ENCODE measurements around the gene MALRD1. TPM values are rescaled to one million over a fixed set of nuclear protein-coding genes. Genes with fewer than 3 reads are reported as not detected.

The MALRD1 gene
- total RNA-seq, 2 donors from 2014 or later, result 0.27 to 0.40 TPM

DNA sequence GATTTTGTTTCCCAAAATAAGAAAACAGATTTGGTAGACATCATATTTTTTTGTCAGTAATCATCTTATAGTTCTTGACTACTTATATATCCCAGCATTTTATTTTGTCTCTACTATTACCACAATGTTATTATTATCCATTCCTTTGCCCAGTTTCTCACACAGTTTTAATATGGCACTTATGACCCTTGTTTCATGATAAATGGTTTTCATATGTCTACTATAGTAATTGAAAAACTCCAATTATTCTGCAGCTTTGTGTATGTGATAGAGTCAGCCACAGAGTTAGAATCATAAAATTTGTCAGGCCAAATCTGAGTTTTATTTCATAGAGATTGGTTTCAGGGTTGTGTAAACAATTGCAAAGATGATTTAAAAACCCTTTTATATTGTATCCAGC is 203.9 kb downstream of the MALRD1 start:
- DNase-seq, result no peak
- no peak overlapping the region for H3K9ac ChIP-seq (ENCODE audit: low read depth in 2 of 2, low read length in 2 of 2)
- H3K4me3 ChIP-seq, result no peak overlapping the region
- TF ChIP-seq, protein P1, sequence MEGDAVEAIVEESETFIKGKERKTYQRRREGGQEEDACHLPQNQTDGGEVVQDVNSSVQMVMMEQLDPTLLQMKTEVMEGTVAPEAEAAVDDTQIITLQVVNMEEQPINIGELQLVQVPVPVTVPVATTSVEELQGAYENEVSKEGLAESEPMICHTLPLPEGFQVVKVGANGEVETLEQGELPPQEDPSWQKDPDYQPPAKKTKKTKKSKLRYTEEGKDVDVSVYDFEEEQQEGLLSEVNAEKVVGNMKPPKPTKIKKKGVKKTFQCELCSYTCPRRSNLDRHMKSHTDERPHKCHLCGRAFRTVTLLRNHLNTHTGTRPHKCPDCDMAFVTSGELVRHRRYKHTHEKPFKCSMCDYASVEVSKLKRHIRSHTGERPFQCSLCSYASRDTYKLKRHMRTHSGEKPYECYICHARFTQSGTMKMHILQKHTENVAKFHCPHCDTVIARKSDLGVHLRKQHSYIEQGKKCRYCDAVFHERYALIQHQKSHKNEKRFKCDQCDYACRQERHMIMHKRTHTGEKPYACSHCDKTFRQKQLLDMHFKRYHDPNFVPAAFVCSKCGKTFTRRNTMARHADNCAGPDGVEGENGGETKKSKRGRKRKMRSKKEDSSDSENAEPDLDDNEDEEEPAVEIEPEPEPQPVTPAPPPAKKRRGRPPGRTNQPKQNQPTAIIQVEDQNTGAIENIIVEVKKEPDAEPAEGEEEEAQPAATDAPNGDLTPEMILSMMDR (IDR thresholded peaks at IDR 0.05), result no peak
- no peak overlapping the region for H3K27ac ChIP-seq
- no peaks in the 10 kb centered on the region for H3K27me3 ChIP-seq
- H3K36me3 ChIP-seq, result no peaks in the 10 kb centered on the region
- no peaks in the 10 kb centered on the region for H3K4me1 ChIP-seq
- intact Hi-C loops (cut with DNase I), result no loop called here
- no peaks in the 10 kb centered on the region for H3K9me3 ChIP-seq

- H3K27me3 ChIP-seq, result no peaks in the 10 kb centered on the region
- no peak overlapping the region for H3K27ac ChIP-seq
- no peak for DNase-seq
- intact Hi-C loops (cut with DNase I), result no loop called here
- no peak overlapping the region for H3K9ac ChIP-seq (ENCODE audit: low read depth in 2 of 2, low read length in 2 of 2)
- H3K9me3 ChIP-seq, result no peaks in the 10 kb centered on the region
- TF ChIP-seq, protein P1 (IDR thresholded peaks at IDR 0.05), result no peak
- no peak overlapping the region for H3K4me3 ChIP-seq
- H3K4me1 ChIP-seq, result no peaks in the 10 kb centered on the region
- no peaks in the 10 kb centered on the region for H3K36me3 ChIP-seq
Observed at GRCh38 chr10:19256331-19256730, 207.7 kb downstream of the MALRD1 start.

- Histone ChIP-seq H3K9me3 (no peaks in the 10 kb centered on the region), H3K27me3 (no peaks in the 10 kb centered on the region), H3K36me3 (no peaks in the 10 kb centered on the region), H3K9ac (ENCODE audit: low read depth in 2 of 2, low read length in 2 of 2) (no peak overlapping the region), H3K4me3 (no peak overlapping the region), H3K4me1 (no peaks in the 10 kb centered on the region), H3K27ac (no peak overlapping the region)
- DNase-seq, result no peak
- intact Hi-C loops (cut with DNase I), result no loop called here
- TF ChIP-seq, protein P1 (IDR thresholded peaks at IDR 0.05), result no peak
Observed at GRCh38 chr10:19263262-19263661, 214.7 kb downstream of the MALRD1 start.

GRCh38 chr10:19283285-19283684 is 234.7 kb downstream of the MALRD1 start:
- Histone ChIP-seq H3K27me3 (no peaks in the 10 kb centered on the region), H3K9ac (ENCODE audit: low read depth in 2 of 2, low read length in 2 of 2) (no peak overlapping the region), H3K4me3 (no peak overlapping the region), H3K4me1 (no peaks in the 10 kb centered on the region), H3K36me3 (no peaks in the 10 kb centered on the region), H3K9me3 (no peaks in the 10 kb centered on the region), H3K27ac (no peak overlapping the region)
- DNase-seq, result no peak
- intact Hi-C loops (cut with DNase I), result no loop called here
- TF ChIP-seq, protein P1 (IDR thresholded peaks at IDR 0.05), result no peak

DNA sequence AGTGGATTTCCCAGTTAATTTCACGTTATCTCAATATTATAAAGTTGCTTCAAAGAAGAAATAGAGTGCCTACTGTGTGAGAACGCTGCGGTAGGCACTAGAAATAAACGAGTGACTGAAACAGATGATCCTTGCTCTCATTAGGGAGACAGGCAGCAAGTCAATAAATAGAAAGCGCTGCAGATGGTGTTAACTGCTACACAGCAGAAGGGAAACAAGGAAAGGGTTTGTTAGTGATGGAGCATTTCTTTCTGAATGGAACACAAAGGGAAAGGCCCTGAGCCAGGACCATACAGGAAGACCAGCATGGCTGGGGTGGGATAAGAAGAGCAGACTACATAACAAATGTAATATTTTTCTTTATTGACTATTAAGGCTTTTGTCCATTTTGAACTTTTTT is 235.2 kb downstream of the MALRD1 start:
- Histone ChIP-seq H3K4me3 (no peak overlapping the region), H3K9ac (ENCODE audit: low read depth in 2 of 2, low read length in 2 of 2) (no peak overlapping the region), H3K4me1 (no peaks in the 10 kb centered on the region), H3K36me3 (no peaks in the 10 kb centered on the region), H3K27me3 (no peaks in the 10 kb centered on the region), H3K9me3 (no peaks in the 10 kb centered on the region), H3K27ac (no peak overlapping the region)
- TF ChIP-seq, protein P1 (IDR thresholded peaks at IDR 0.05), result no peak
- intact Hi-C loops (cut with DNase I), result no loop called here
- no peak for DNase-seq

DNA sequence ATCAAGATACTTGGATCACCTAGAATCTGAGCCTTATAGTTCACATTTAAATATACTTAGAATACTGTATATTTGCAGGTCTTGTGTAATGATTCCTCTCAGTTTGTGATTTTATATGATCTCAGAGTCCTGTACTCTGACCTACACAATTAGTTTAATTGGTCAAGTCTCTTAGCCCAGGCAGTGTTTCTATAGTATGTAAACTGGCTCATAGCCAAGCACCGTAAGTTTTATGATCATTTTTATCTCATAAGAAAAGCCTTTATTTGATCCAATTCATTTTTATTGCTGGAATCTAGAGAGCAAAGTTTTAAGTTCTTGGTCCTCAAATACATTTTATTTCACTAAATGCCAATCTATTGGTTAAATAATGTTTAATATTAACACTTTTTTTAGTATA is 242.2 kb downstream of the MALRD1 start:
- H3K36me3 ChIP-seq, result no peaks in the 10 kb centered on the region
- no peaks in the 10 kb centered on the region for H3K27me3 ChIP-seq
- TF ChIP-seq, protein P1 (IDR thresholded peaks at IDR 0.05), result no peak
- no peak overlapping the region for H3K4me3 ChIP-seq
- DNase-seq, result peak; percentile 38
- intact Hi-C loops (cut with DNase I), result no loop called here
- H3K4me1 ChIP-seq, result no peaks in the 10 kb centered on the region
- H3K9ac ChIP-seq (ENCODE audit: low read depth in 2 of 2, low read length in 2 of 2), result no peak overlapping the region
- no peak overlapping the region for H3K27ac ChIP-seq
- H3K9me3 ChIP-seq, result no peaks in the 10 kb centered on the region

Measured in colonic mucosa (tissue), 4 donors.